GM18858 (cell line): ENCODE results near the gene PPP4R4.

Experiments used
- ATAC-seq: cut with Tn5 transposase; IDR thresholded peaks from one replicate; pipeline ENCODE4 v1.9.1; 2021; ENCODE audit not compliant: unreplicated experiment

The PPP4R4 gene

GRCh38 chr14:94305620-94306019, 131.5 kb downstream of the PPP4R4 start:
- no peak for ATAC-seq

- ATAC-seq = no peak
Observed at GRCh38 chr14:94306047-94306978, 132.2 kb downstream of the PPP4R4 start.

GRCh38 chr14:94307410-94307992, 133.4 kb downstream of the PPP4R4 start:
- no peak for ATAC-seq

GRCh38 chr14:94309721-94310120, 135.6 kb downstream of the PPP4R4 start:
- no peak for ATAC-seq

- no peak for ATAC-seq
Observed at GRCh38 chr14:94310248-94310647, 136.1 kb downstream of the PPP4R4 start.

- no peak for ATAC-seq
Observed at GRCh38 chr14:94312481-94313246, 138.5 kb downstream of the PPP4R4 start.

- ATAC-seq = no peak
Observed at GRCh38 chr14:94313991-94314655, 140.0 kb downstream of the PPP4R4 start.

- no peak for ATAC-seq
Observed at GRCh38 chr14:94314890-94315289, 140.8 kb downstream of the PPP4R4 start.

GRCh38 chr14:94316692-94317091, 142.6 kb downstream of the PPP4R4 start:
- no peak for ATAC-seq

- no peak for ATAC-seq
Observed at GRCh38 chr14:94317259-94317658, 143.1 kb downstream of the PPP4R4 start.

GRCh38 chr14:94320243-94320642, 146.1 kb downstream of the PPP4R4 start:
- ATAC-seq = no peak

GRCh38 chr14:94321421-94322271, 147.5 kb downstream of the PPP4R4 start:
- no peak for ATAC-seq

- no peak for ATAC-seq
Observed at GRCh38 chr14:94322648-94323570, 148.8 kb downstream of the PPP4R4 start, which contains the start of gene SERPINA6. TSS of gene SERPINA6 (minus strand) at chr14:94323336. CDS start at chr14:94314648, 8,688 bp downstream.

- ATAC-seq = no peak
Observed at GRCh38 chr14:94328196-94328595, 154.1 kb downstream of the PPP4R4 start.
